ENCODE data around the gene SNED1. TPM values are rescaled to one million over a fixed set of nuclear protein-coding genes. Genes with fewer than 3 reads are reported as not detected.

The SNED1 gene
- total RNA-seq, 1 donor from 2014 or later: 0.11 TPM

- no peaks in the 10 kb centered on the region for H3K4me1 Mint-ChIP-seq
- H3K27me3 ChIP-seq: no peaks in the 10 kb centered on the region
- no peaks in the 10 kb centered on the region for H3K9me3 ChIP-seq (ENCODE audit: low read depth)
- no peak for DNase-seq (ENCODE audit: low spot score)
- H3K27me3 Mint-ChIP-seq (ENCODE audit: insufficient read depth, low read depth): no peaks in the 10 kb centered on the region
- H3K4me2 ChIP-seq: no peak overlapping the region
- no peaks in the 10 kb centered on the region for H3K9me3 Mint-ChIP-seq
- H3K79me2 ChIP-seq (ENCODE audit: low read depth): no peaks in the 10 kb centered on the region
- H3K36me3 ChIP-seq: no peaks in the 10 kb centered on the region
- H3F3A ChIP-seq (ENCODE audit: low read depth): no peaks in the 10 kb centered on the region
- no peak overlapping the region for H2AFZ ChIP-seq (replicated peaks)
- peaks cover 4% of the 10 kb centered on the region for H3K36me3 Mint-ChIP-seq
- TF ChIP-seq EZH2 (IDR thresholded peaks at IDR 0.05) (no peak), CTCF (IDR thresholded peaks at IDR 0.05) (no peak), EZH2phosphoT487 (IDR thresholded peaks at IDR 0.05) (no peak)
- H3K4me3 Mint-ChIP-seq: no peak overlapping the region
- no peaks in the 10 kb centered on the region for H4K20me1 ChIP-seq (ENCODE audit: low read depth)
- H3K4me3 ChIP-seq: no peak overlapping the region
- no peak overlapping the region for H3K9ac ChIP-seq
- H3K4me1 ChIP-seq: no peaks in the 10 kb centered on the region
- H3K27ac ChIP-seq: no peak overlapping the region
- H3K27ac Mint-ChIP-seq: no peak overlapping the region
Measured at GRCh38 chr2:241120440-241120839, 122.0 kb downstream of the SNED1 start.

DNA sequence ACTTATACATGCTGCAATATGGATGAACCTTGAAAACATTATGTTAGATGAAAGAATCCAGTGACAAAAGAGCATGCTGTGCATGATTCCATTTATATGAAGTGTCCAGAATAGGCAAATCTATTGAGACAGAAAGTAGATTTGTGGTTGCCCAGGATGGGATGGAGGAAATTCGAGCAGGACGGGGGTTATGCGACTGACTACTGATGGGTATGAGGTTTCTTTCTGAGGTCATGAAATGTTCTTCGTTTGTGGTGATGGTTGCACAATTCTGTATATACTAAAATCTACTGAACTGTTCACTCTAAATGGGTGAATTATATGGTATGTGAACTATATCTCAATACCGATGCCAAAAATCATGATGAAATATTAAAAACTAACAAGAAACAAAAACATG is 122.6 kb downstream of the SNED1 start:
- no peak for DNase-seq (ENCODE audit: low spot score)
- no peak overlapping the region for H3K27ac Mint-ChIP-seq
- H3K4me3 Mint-ChIP-seq: no peak overlapping the region
- Histone ChIP-seq H3F3A (ENCODE audit: low read depth) (no peaks in the 10 kb centered on the region), H3K4me3 (no peak overlapping the region), H2AFZ (replicated peaks) (no peak overlapping the region), H3K27ac (no peak overlapping the region), H4K20me1 (ENCODE audit: low read depth) (no peaks in the 10 kb centered on the region), H3K9ac (no peak overlapping the region), H3K4me2 (no peak overlapping the region), H3K79me2 (ENCODE audit: low read depth) (no peaks in the 10 kb centered on the region), H3K36me3 (no peaks in the 10 kb centered on the region), H3K4me1 (no peaks in the 10 kb centered on the region), H3K9me3 (ENCODE audit: low read depth) (no peaks in the 10 kb centered on the region), H3K27me3 (no peaks in the 10 kb centered on the region)
- no peaks in the 10 kb centered on the region for H3K9me3 Mint-ChIP-seq
- TF ChIP-seq CTCF (IDR thresholded peaks at IDR 0.05): no peak
- no peak for TF ChIP-seq EZH2phosphoT487 (IDR thresholded peaks at IDR 0.05)
- no peak for TF ChIP-seq EZH2 (IDR thresholded peaks at IDR 0.05)
- no peaks in the 10 kb centered on the region for H3K4me1 Mint-ChIP-seq
- peaks cover 4% of the 10 kb centered on the region for H3K36me3 Mint-ChIP-seq
- H3K27me3 Mint-ChIP-seq (ENCODE audit: insufficient read depth, low read depth): no peaks in the 10 kb centered on the region

- H3K4me3 ChIP-seq: no peak overlapping the region
- H3K36me3 ChIP-seq: no peaks in the 10 kb centered on the region
- no peak overlapping the region for H3K27ac ChIP-seq
- TF ChIP-seq EZH2 (IDR thresholded peaks at IDR 0.05): no peak
- TF ChIP-seq EZH2phosphoT487 (IDR thresholded peaks at IDR 0.05): no peak
- TF ChIP-seq CTCF (IDR thresholded peaks at IDR 0.05): no peak
- no peak overlapping the region for H3K27ac Mint-ChIP-seq
- no peaks in the 10 kb centered on the region for H3K79me2 ChIP-seq (ENCODE audit: low read depth)
- H3K9me3 ChIP-seq (ENCODE audit: low read depth): no peaks in the 10 kb centered on the region
- no peak overlapping the region for H3K4me3 Mint-ChIP-seq
- no peaks in the 10 kb centered on the region for H3K4me1 ChIP-seq
- no peak overlapping the region for H3K4me2 ChIP-seq
- no peak for DNase-seq (ENCODE audit: low spot score)
- no peaks in the 10 kb centered on the region for H3K4me1 Mint-ChIP-seq
- H3K9me3 Mint-ChIP-seq: no peaks in the 10 kb centered on the region
- H2AFZ ChIP-seq (replicated peaks): no peak overlapping the region
- H3K27me3 Mint-ChIP-seq (ENCODE audit: insufficient read depth, low read depth): no peaks in the 10 kb centered on the region
- peaks cover 4% of the 10 kb centered on the region for H3K36me3 Mint-ChIP-seq
- no peaks in the 10 kb centered on the region for H3F3A ChIP-seq (ENCODE audit: low read depth)
- H4K20me1 ChIP-seq (ENCODE audit: low read depth): no peaks in the 10 kb centered on the region
- H3K9ac ChIP-seq: no peak overlapping the region
- no peaks in the 10 kb centered on the region for H3K27me3 ChIP-seq
Measured at GRCh38 chr2:241122376-241123002, 124.1 kb downstream of the SNED1 start.
